ENCODE results near the gene C1QL1. TPM values are rescaled to one million over a fixed set of nuclear protein-coding genes. Genes with fewer than 3 reads are reported as not detected.

C1QL1 gene
- total RNA-seq, 2 experiments from 2014 or later = not detected

- Mint-ChIP-seq H3K4me3 (no peak overlapping the region), H3K36me3 (peaks cover 46% of the 10 kb centered on the region), H3K27ac (no peak overlapping the region), H3K9me3 (no peaks in the 10 kb centered on the region), H3K27me3 (no peaks in the 10 kb centered on the region), H3K4me1 (peaks cover 30% of the 10 kb centered on the region)
- ATAC-seq (ENCODE audit: low read depth) (peak; percentile 54), DNase-seq (no peak)
- POLR2A ChIA-PET = no interaction called here
These were observed 26.3 kb downstream of the C1QL1 start for GRCh38 chr17:44941712-44942331.

GRCh38 chr17:44940768-44941167 is 27.3 kb downstream of the C1QL1 start:
- Mint-ChIP-seq H3K27ac (no peak overlapping the region), H3K36me3 (peaks cover 39% of the 10 kb centered on the region), H3K9me3 (no peaks in the 10 kb centered on the region), H3K4me3 (no peak overlapping the region), H3K4me1 (peaks cover 26% of the 10 kb centered on the region), H3K27me3 (no peaks in the 10 kb centered on the region)
- no peak for DNase-seq
- POLR2A ChIA-PET = interaction anchor here (0.9 kb wide), 1 partner anchor 221 kb away, joined by 3 read pairs; the partner anchor contains the start of gene HEXIM2
- no peak for ATAC-seq (ENCODE audit: low read depth)

- POLR2A ChIA-PET = interaction anchor here (0.9 kb wide), 1 partner anchor 221 kb away, joined by 3 read pairs; the partner anchor contains the start of gene HEXIM2
- Mint-ChIP-seq H3K4me3 (no peak overlapping the region), H3K36me3 (peaks cover 44% of the 10 kb centered on the region), H3K27me3 (no peaks in the 10 kb centered on the region), H3K27ac (no peak overlapping the region), H3K4me1 (peaks cover 26% of the 10 kb centered on the region), H3K9me3 (no peaks in the 10 kb centered on the region)
- ATAC-seq (ENCODE audit: low read depth) = no peak
- DNase-seq = no peak
These were observed 27.8 kb downstream of the C1QL1 start for GRCh38 chr17:44940317-44940716.

GRCh38 chr17:44935116-44935515 is 33.0 kb downstream of the C1QL1 start:
- no peaks in the 10 kb centered on the region for H3K9me3 Mint-ChIP-seq
- no peak for ATAC-seq (ENCODE audit: low read depth)
- H3K4me3 Mint-ChIP-seq = no peak overlapping the region
- POLR2A ChIA-PET = no interaction called here
- DNase-seq = no peak
- peaks cover 7% of the 10 kb centered on the region for H3K4me1 Mint-ChIP-seq
- H3K27ac Mint-ChIP-seq = no peak overlapping the region
- H3K36me3 Mint-ChIP-seq = peaks cover 29% of the 10 kb centered on the region
- H3K27me3 Mint-ChIP-seq = no peaks in the 10 kb centered on the region

GRCh38 chr17:44934745-44935105 is 33.4 kb downstream of the C1QL1 start:
- Mint-ChIP-seq H3K27me3 (no peaks in the 10 kb centered on the region), H3K27ac (no peak overlapping the region), H3K4me1 (peaks cover 4% of the 10 kb centered on the region), H3K9me3 (no peaks in the 10 kb centered on the region), H3K36me3 (peaks cover 29% of the 10 kb centered on the region), H3K4me3 (no peak overlapping the region)
- POLR2A ChIA-PET = no interaction called here
- no peak for ATAC-seq (ENCODE audit: low read depth)
- no peak for DNase-seq

GRCh38 chr17:44933824-44934744 is 34.0 kb downstream of the C1QL1 start:
- ATAC-seq (ENCODE audit: low read depth) (no peak), DNase-seq (no peak)
- peaks cover 31% of the 10 kb centered on the region for H3K36me3 Mint-ChIP-seq
- no peaks in the 10 kb centered on the region for H3K27me3 Mint-ChIP-seq
- no peak overlapping the region for H3K4me3 Mint-ChIP-seq
- POLR2A ChIA-PET = interaction anchor here (2.4 kb wide), 1 partner anchor 13 kb away, joined by 8 read pairs; the partner anchor contains the start of gene KIF18B
- H3K9me3 Mint-ChIP-seq = no peaks in the 10 kb centered on the region
- H3K27ac Mint-ChIP-seq = no peak overlapping the region
- H3K4me1 Mint-ChIP-seq = peaks cover 4% of the 10 kb centered on the region

GRCh38 chr17:44932787-44933097 is 35.4 kb downstream of the C1QL1 start:
- POLR2A ChIA-PET = interaction anchor here (2.4 kb wide), 1 partner anchor 14 kb away, joined by 8 read pairs; the partner anchor contains the start of gene KIF18B
- H3K27ac Mint-ChIP-seq = no peak overlapping the region
- H3K36me3 Mint-ChIP-seq = peaks cover 29% of the 10 kb centered on the region
- DNase-seq = no peak
- no peaks in the 10 kb centered on the region for H3K27me3 Mint-ChIP-seq
- no peak overlapping the region for H3K4me3 Mint-ChIP-seq
- H3K4me1 Mint-ChIP-seq = peaks cover 2% of the 10 kb centered on the region
- no peaks in the 10 kb centered on the region for H3K9me3 Mint-ChIP-seq
- no peak for ATAC-seq (ENCODE audit: low read depth)

- peaks cover 2% of the 10 kb centered on the region for H3K4me1 Mint-ChIP-seq
- H3K27ac Mint-ChIP-seq = no peak overlapping the region
- peaks cover 31% of the 10 kb centered on the region for H3K36me3 Mint-ChIP-seq
- no peak overlapping the region for H3K4me3 Mint-ChIP-seq
- H3K27me3 Mint-ChIP-seq = no peaks in the 10 kb centered on the region
- peak; percentile 15 for DNase-seq
- no peaks in the 10 kb centered on the region for H3K9me3 Mint-ChIP-seq
- POLR2A ChIA-PET = interaction anchor here (2.4 kb wide), 1 partner anchor 15 kb away, joined by 8 read pairs; the partner anchor contains the start of gene KIF18B
- ATAC-seq (ENCODE audit: low read depth) = no peak
These were observed 35.9 kb downstream of the C1QL1 start for GRCh38 chr17:44932096-44932786.

- POLR2A ChIA-PET = interaction anchor here (0.6 to 2.4 kb wide), 3 partner anchors 9 to 287 kb away, joined by 3 to 8 read pairs (median 3); partner anchors contain the start of gene KIF18B
- H3K36me3 Mint-ChIP-seq = peaks cover 32% of the 10 kb centered on the region
- H3K9me3 Mint-ChIP-seq = no peaks in the 10 kb centered on the region
- no peak for ATAC-seq (ENCODE audit: low read depth)
- H3K27ac Mint-ChIP-seq = no peak overlapping the region
- no peaks in the 10 kb centered on the region for H3K27me3 Mint-ChIP-seq
- peak; percentile 5 for DNase-seq
- H3K4me1 Mint-ChIP-seq = no peaks in the 10 kb centered on the region
- no peak overlapping the region for H3K4me3 Mint-ChIP-seq
These were observed 36.7 kb downstream of the C1QL1 start for GRCh38 chr17:44931376-44931775.

- H3K27me3 Mint-ChIP-seq = no peaks in the 10 kb centered on the region
- DNase-seq = no peak
- peaks cover 32% of the 10 kb centered on the region for H3K36me3 Mint-ChIP-seq
- ATAC-seq (ENCODE audit: low read depth) = no peak
- no peak overlapping the region for H3K4me3 Mint-ChIP-seq
- POLR2A ChIA-PET = interaction anchor here (0.6 to 1.0 kb wide), 3 partner anchors 8 to 288 kb away, joined by 3 read pairs; no protein-coding TSS in a partner anchor
- H3K4me1 Mint-ChIP-seq = no peaks in the 10 kb centered on the region
- H3K9me3 Mint-ChIP-seq = no peaks in the 10 kb centered on the region
- peak overlapping the region; percentile 45 for H3K27ac Mint-ChIP-seq
These were observed 37.4 kb downstream of the C1QL1 start for GRCh38 chr17:44930667-44931066.

- peaks cover 30% of the 10 kb centered on the region for H3K36me3 Mint-ChIP-seq
- H3K4me3 Mint-ChIP-seq = no peak overlapping the region
- POLR2A ChIA-PET = no interaction called here
- H3K27ac Mint-ChIP-seq = no peak overlapping the region
- DNase-seq (no peak), ATAC-seq (ENCODE audit: low read depth) (no peak)
- no peaks in the 10 kb centered on the region for H3K9me3 Mint-ChIP-seq
- no peaks in the 10 kb centered on the region for H3K27me3 Mint-ChIP-seq
- H3K4me1 Mint-ChIP-seq = no peaks in the 10 kb centered on the region
These were observed 39.0 kb downstream of the C1QL1 start for GRCh38 chr17:44928950-44929720.

- Mint-ChIP-seq H3K27ac (no peak overlapping the region), H3K27me3 (no peaks in the 10 kb centered on the region), H3K36me3 (peaks cover 30% of the 10 kb centered on the region), H3K9me3 (no peaks in the 10 kb centered on the region), H3K4me3 (no peak overlapping the region), H3K4me1 (peaks cover 2% of the 10 kb centered on the region)
- ATAC-seq (ENCODE audit: low read depth) = no peak
- POLR2A ChIA-PET = no interaction called here
- DNase-seq = peak; percentile 23
These were observed 40.0 kb downstream of the C1QL1 start for GRCh38 chr17:44928136-44928535.

- Mint-ChIP-seq H3K4me3 (no peak overlapping the region), H3K36me3 (peaks cover 30% of the 10 kb centered on the region), H3K4me1 (peaks cover 2% of the 10 kb centered on the region), H3K9me3 (no peaks in the 10 kb centered on the region), H3K27ac (no peak overlapping the region), H3K27me3 (no peaks in the 10 kb centered on the region)
- DNase-seq (no peak), ATAC-seq (ENCODE audit: low read depth) (no peak)
- POLR2A ChIA-PET = no interaction called here
These were observed 40.4 kb downstream of the C1QL1 start for GRCh38 chr17:44927696-44928095.
